ENCODE measurements around the gene RIMKLA.

Gene RIMKLA

GRCh38 chr1:42431514-42431913, 50.9 kb downstream of the RIMKLA start:
- no peak for DNase-seq

DNA sequence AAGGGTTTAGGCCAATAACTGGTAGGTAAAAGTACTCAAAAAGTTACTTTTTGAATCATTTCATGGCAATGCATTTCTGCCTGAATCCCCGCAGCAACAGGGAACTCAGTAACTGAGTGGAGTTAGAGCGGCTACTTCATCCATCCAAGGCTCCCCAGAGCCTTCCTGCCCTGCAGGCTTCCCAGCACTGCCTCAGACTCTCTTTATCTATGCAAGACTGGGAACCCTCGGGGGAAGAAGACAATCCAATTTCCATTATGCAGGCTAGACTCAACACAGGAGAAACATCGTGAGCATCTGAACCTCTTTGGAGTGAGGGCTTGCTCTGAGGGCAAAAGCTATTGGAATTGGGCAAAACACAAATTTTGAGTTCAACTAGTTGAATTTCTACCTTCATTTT, 52.1 kb downstream of the RIMKLA start:
- DNase-seq: no peak

DNA sequence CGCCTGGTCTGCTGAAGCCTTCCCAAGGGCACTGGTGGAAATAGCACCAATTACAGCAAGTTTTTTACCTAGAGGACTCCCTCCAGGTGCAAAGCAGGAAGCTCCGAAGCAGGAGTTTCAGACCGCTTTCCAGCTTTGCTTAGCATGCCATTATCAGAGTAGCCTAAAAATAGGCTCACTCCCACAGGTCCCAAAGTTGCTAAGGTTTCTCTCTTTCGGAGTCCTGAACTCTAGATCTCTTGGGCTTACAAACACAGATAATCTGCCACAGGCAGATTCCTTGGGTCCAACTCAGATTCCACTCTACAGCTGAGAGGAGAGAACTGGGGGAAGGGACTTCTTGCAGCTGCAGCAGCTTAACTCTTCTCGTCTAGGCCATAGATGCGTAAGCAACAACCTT, 52.8 kb downstream of the RIMKLA start:
- no peak for DNase-seq

DNA sequence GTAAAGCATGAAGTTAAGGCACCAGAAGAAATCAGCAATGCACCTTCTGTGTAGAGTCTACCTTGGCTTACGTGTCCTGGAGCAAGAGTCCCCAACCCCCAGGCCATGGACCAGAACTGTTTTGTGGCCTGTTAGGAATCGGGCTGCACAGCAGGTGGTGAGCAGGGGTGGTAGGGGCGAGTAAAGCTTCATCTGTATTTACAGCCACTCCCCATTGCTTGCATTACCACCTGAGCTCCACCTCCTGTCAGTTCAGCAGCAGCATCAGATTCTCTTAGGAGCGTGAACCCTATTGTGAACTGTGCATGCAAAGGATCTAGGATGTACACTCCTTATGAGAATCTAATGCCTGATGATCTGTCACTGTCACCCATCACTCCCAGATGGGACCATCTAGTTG, 53.7 kb downstream of the RIMKLA start:
- DNase-seq: no peak

DNA sequence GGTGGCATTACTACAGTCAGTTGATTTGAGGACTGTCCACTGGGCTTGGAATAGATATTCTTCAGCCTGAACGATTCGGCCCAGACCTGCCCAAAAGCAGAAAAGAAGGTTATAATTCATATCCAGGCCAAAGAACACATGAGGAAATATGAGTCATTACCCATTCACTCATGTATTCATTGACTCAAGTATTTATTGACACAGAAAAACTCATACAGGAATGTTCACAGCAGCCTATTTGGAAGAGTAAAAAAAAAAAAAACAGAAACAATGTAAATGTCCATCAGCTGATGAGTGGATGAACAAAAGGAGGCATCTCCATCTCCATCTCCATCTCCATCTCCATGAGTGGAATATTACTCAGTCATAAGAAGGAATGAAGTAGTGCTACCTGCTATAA, 59.3 kb downstream of the RIMKLA start:
- no peak for DNase-seq

GRCh38 chr1:42442662-42443061, 62.1 kb downstream of the RIMKLA start:
- DNase-seq: no peak

DNA sequence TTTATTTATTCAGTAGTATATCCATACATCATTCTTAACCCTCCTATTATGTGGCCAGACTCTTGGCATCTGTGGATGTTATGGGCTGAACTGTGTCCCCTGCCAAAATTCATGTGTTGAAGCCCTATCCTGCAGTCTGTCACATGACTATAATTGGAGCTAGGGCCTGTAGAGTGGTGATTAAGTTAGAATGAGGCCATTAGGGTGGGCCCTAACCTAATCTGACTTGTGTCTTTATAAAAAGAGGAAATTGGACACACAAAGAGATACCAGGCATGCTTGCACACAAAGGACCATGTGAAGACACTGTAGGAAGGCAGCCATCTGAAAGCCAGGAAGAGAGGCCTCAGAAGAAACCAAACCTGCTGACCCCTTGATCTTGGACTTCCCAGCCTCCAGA, 68.7 kb downstream of the RIMKLA start:
- peak; percentile 78 for DNase-seq

- no peak for DNase-seq
Measured at GRCh38 chr1:42450061-42450460, 69.5 kb downstream of the RIMKLA start.

DNA sequence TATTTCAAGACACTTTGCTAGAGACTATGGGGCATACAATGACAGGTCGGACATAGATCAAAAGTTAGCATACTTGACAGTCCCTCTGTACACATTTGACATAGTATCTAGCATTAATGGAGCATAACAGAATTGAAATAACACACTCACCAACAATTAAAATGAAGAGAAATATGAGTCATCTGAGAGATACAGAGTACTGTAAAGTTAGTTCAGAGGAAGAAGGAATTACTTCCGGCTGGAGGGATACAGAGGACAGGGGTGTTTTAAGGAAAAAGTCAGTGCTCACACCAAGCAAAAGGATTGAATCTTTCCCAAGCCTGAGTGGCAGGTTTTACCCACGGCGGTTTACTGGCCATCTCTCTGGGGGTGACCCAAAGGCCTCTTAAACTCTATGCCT, 72.8 kb downstream of the RIMKLA start:
- DNase-seq: no peak

GRCh38 chr1:42454403-42454802, 73.8 kb downstream of the RIMKLA start:
- no peak for DNase-seq

GRCh38 chr1:42456010-42456753, 75.6 kb downstream of the RIMKLA start, which contains the start of the genes PPCS and ZMYND12:
Gene PPCS, plus strand, starts transcription at chr1:42456543. Its CDS starts 23 bp downstream, at chr1:42456566.
Gene ZMYND12, minus strand, starts transcription at chr1:42456022. Its CDS starts 25 bp downstream, at chr1:42455997.
- peak; percentile 47 for DNase-seq

DNA sequence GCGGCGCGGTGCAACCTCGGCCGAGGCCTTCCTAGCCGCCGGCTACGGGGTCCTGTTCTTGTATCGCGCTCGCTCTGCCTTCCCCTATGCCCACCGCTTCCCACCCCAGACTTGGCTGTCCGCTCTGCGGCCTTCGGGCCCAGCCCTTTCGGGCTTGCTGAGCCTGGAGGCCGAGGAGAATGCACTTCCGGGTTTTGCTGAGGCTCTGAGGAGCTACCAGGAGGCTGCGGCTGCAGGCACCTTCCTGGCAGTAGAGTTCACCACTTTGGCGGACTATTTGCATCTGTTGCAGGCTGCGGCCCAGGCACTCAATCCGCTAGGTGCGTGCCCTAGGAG, 76.1 kb downstream of the RIMKLA start:
- DNase-seq: no peak

DNA sequence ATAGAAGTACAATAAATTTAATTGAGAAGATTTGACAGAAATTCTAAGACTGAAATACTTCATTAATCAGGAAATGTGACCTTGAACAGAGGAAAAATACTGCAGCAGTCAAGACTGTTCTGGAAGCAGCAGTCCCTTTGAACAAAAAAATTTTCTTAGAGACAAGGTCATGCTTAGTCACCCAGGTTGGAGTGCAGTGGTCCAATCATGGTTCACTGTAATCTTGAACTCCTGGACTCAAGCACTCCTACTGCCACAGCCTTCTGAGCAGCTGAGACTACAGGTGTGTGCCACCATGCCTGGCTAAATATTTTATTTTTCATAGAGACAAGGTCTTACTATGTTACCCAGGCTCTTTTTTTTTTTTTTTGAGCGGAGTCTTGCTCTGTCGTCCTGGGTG, 80.6 kb downstream of the RIMKLA start:
- no peak for DNase-seq

DNA sequence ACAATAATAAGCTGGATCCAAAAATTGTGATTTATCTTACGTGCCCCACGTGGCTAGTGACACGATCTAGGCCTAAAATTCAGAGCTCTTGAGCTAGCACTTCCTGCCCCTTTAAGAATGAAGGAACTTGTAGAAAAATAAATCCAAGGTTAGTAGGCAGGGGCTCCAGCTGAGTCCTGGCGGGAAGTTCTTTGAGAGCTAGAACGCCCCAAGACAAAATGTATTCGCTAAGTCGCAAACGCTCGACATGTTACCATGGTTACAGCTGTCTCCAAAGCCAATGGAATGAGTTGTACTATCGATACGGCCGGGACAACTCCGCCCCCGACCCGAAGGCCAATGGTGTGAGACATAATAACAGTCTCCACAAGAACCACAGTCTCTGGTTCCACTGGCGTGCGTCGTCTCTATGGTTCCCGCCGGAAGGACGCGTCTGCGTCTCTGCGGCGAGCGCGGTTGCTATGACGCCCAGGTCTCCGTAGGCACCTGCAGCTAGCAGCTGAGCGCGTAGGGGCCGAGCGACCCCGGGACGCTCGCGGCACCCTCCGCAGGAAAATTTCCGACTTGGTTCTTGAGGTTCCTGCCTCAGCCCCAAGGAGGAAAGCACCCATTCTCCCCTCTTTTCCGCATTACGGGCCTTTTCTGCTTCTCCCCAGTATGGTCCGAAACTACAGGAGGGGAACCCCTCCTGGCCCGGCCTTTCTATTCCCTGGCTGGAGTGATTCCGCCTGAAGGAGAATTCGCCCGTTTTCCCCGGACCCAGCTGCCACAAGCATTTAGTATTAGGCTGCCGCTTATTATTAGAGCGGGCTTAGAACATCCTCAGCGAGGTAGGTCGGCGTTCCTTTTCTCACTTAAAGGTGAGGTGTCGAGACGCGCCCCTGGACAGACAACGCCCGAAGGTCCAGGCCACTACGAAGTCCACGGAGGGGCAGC, 82.5 kb downstream of the RIMKLA start, which contains the start of gene CCDC30:
CCDC30 (plus strand) TSS at position 459 of the 936 bp plus-strand sequence. CDS start 17,266 bp downstream, outside the sequence.
- peak; percentile 99 for DNase-seq

- no peak for DNase-seq
Measured at GRCh38 chr1:42463921-42464320, 83.3 kb downstream of the RIMKLA start.

GRCh38 chr1:42466030-42466429, 85.4 kb downstream of the RIMKLA start:
- no peak for DNase-seq

DNA sequence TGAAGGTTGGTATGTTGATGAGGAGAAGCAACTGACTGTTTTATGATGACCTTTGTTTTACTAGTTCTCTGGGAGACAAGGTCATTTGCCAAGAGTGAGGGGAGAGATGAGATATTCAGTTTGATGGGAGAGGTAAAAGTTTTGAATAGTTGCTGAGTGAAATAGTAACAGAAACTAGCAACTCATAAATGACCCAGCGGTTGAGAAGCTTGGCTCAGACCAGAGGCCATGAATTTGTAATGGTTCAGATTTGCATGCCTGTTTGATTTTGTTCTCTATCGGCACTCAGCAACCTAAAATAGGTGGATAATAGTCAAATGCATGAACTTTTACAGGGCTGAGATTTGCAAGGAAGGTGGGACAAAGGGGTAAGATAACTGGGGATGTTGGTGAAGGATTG, 89.1 kb downstream of the RIMKLA start:
- no peak for DNase-seq
